K562 (cell line): Measurements from ENCODE around the gene ZNF77. TPM values are rescaled to one million over a fixed set of nuclear protein-coding genes. Genes with fewer than 3 reads are reported as not detected.

ENCODE experiments used
- ATF1 ChIP-seq, 2 experiments: fragments of 450-650 bp in 1 of 2; IDR thresholded peaks; 2 replicates each; pipeline ENCODE4 v1.6.1; 2016; ENCODE audit warnings: missing compliant biosample characterization in 1 of 2, missing genetic modification characterization in 1 of 2
- GTF2A2 ChIP-seq: IDR thresholded peaks from 2 replicates; pipeline ENCODE4 v1.6.1; 2016; ENCODE audit warnings: mild to moderate bottlenecking, missing genetic modification characterization, missing compliant biosample characterization
- MGA ChIP-seq: fragments of 450-650 bp; IDR thresholded peaks from 2 replicates; pipeline ENCODE4 v1.6.1; 2016; ENCODE audit warnings: mild to moderate bottlenecking, moderate library complexity
- MNT ChIP-seq, 2 experiments: fragments of 450-650 bp; conservative IDR thresholded peaks; 2 replicates each; pipeline ENCODE4 v1.6.1; 2017; ENCODE audit warnings: mild to moderate bottlenecking in 2 of 2, moderate library complexity in 2 of 2
- NR2C2 ChIP-seq, 2 experiments: fragments of 200-800 bp in 1 of 2; sonication (Bioruptor generic) in 1 of 2; sonication (generic) in 1 of 2; formaldehyde crosslinking in 1 of 2; IDR thresholded peaks; 2 replicates each; pipeline versions ENCODE4 v1.6.1 to v1.8.0; 2016 to 2022; ENCODE audit warnings: mild to moderate bottlenecking in 1 of 2, missing compliant biosample characterization in 1 of 2, missing genetic modification characterization in 1 of 2, missing genetic modification reagents in 1 of 2
- PHB ChIP-seq: fragments of 250-450 bp; sonication (Bioruptor Pico); IDR thresholded peaks from 2 replicates; pipeline ENCODE4 v1.5.0; 2021
- PRPF4 ChIP-seq: fragments of 200-400 bp; formaldehyde crosslinking; IDR thresholded peaks from one replicate; pipeline ENCODE4 v1.6.1; 2017; ENCODE audit warnings: low read length, low read depth, mild to moderate bottlenecking; ENCODE audit not compliant: insufficient read depth, poor library complexity, severe bottlenecking
- RAD21 ChIP-seq, 2 experiments: fragments of 250-450 bp in 1 of 2; fragments of 450-650 bp in 1 of 2; sonication (Bioruptor Pico) in 1 of 2; formaldehyde crosslinking in 1 of 2; IDR thresholded peaks in 1 of 2; conservative IDR thresholded peaks in 1 of 2; 2 replicates each; pipeline versions ENCODE4 v1.4.0 to v1.8.0; 2020 to 2022; ENCODE audit warnings: mild to moderate bottlenecking in 2 of 2, moderate library complexity in 1 of 2
- RBFOX2 ChIP-seq: fragments of 200-400 bp; formaldehyde crosslinking; IDR thresholded peaks from 2 replicates; pipeline ENCODE4 v1.6.1; 2017; ENCODE audit warnings: low read depth, mild to moderate bottlenecking, low read length, moderate library complexity
- RBM39 ChIP-seq: fragments of 200-400 bp; formaldehyde crosslinking; optimal IDR thresholded peaks from 2 replicates; pipeline ENCODE3; 2018; ENCODE audit warnings: low read depth, low read length
- TCF7L2 ChIP-seq: fragments of 150-350 bp; IDR thresholded peaks from 2 replicates; pipeline ENCODE4 v1.6.1; 2016; ENCODE audit warnings: low read depth, mild to moderate bottlenecking, low read length, moderate library complexity
- ZBTB8A ChIP-seq: fragments of 450-650 bp; IDR thresholded peaks from 2 replicates; pipeline ENCODE4 v1.6.1; 2018; ENCODE audit warnings: mild to moderate bottlenecking, moderate library complexity; ENCODE audit not compliant: partially characterized antibody
- polyA plus RNA-seq, 8 experiments: library from polyadenylated mRNA; depleted of rRNA in 4 of 8; stranded (reverse) in 5 of 8; unstranded in 3 of 8; fragments of >200 nt; fragmentation: Nextera tagmentation in 2 of 8; fragmentation: Illumina TruSeq in 1 of 8; extraction: Ambion mirVana in 2 of 8; extraction: Trizol in 1 of 8; gene quantifications; 2 replicates each; pipeline versions ENCODE4 v1.2.1 to v1.2.3, GENCODE V29; 2011 to 2014; ENCODE audit warnings: inconsistent platforms in 1 of 8, missing spikeins in 1 of 8
- total RNA-seq, 7 experiments: library from RNA; depleted of rRNA in 6 of 7; stranded (reverse); fragments of >200 nt in 6 of 7; fragmentation: Illumina TruSeq in 2 of 7; extraction: Trizol in 2 of 7; gene quantifications; 2 replicates each; pipeline versions ENCODE4 v1.2.1 to v1.2.3, GENCODE V29; 2011 to 2021; ENCODE audit warnings: low replicate concordance in 1 of 7

The ZNF77 gene
- total and polyA plus RNA-seq, 9 of the 15 experiments (the other 6 are each of a cell fraction or from before 2014, with no cell fraction given), result 4.3 to 14.5 (median 7.7) TPM

GRCh38 chr19:2887391-2887914 lies 57.3 kb downstream of the ZNF77 start (continued):
- TF ChIP-seq PHB (CRISPR knock-in tag), result no peak
- no peak for TF ChIP-seq ATF1 (CRISPR knock-in tag; IDR thresholded peaks at IDR 0.05)
- no peak for TF ChIP-seq ATF1 (tag; IDR thresholded peaks at IDR 0.05)
- no peak for TF ChIP-seq RBM39
- peak; percentile 52 to 61; a peak in 3 of 4 replicates for TF ChIP-seq MNT (conservative IDR thresholded peaks at IDR 0.05)
- TF ChIP-seq GTF2A2, result no peak
- TF ChIP-seq MGA, result peak; percentile 95
- no peak for TF ChIP-seq RBFOX2
- no peak for TF ChIP-seq NR2C2 (CRISPR knock-in tag; IDR thresholded peaks at IDR 0.05)
- TF ChIP-seq NR2C2 (tag; IDR thresholded peaks at IDR 0.05), result 0 out of 2 replicates have a peak, but pooled peaks have one; percentile 20
- TF ChIP-seq TCF7L2, result no peak
- TF ChIP-seq ZBTB8A, result no peak
- TF ChIP-seq PRPF4, result no peak
- TF ChIP-seq RAD21 (CRISPR knock-in tag; conservative IDR thresholded peaks at IDR 0.05 in 1 of 2, IDR thresholded peaks at IDR 0.05 in 1 of 2), result peak; percentile 39 to 65; a peak in 3 of 4 replicates
